ENCODE results near the gene ADAMTS16.

Gene ADAMTS16

GRCh38 chr5:5246736-5247135 lies 106.6 kb downstream of the ADAMTS16 start:
- DNase-seq = no peak

GRCh38 chr5:5250758-5251157 lies 110.6 kb downstream of the ADAMTS16 start:
- no peak for DNase-seq

GRCh38 chr5:5252106-5252505 lies 112.0 kb downstream of the ADAMTS16 start:
- DNase-seq = no peak

GRCh38 chr5:5257353-5257752 lies 117.2 kb downstream of the ADAMTS16 start:
- no peak for DNase-seq

- DNase-seq = no peak
Observed at GRCh38 chr5:5258564-5258963, 118.4 kb downstream of the ADAMTS16 start.

GRCh38 chr5:5264727-5265126 lies 124.6 kb downstream of the ADAMTS16 start:
- no peak for DNase-seq

- DNase-seq = no peak
Observed at GRCh38 chr5:5266297-5266696, 126.2 kb downstream of the ADAMTS16 start.

- DNase-seq = no peak
Observed at GRCh38 chr5:5270161-5270560, 130.0 kb downstream of the ADAMTS16 start.

- DNase-seq = no peak
Observed at GRCh38 chr5:5270958-5271785, 131.0 kb downstream of the ADAMTS16 start.

- no peak for DNase-seq
Observed at GRCh38 chr5:5271786-5272321, 131.7 kb downstream of the ADAMTS16 start.

- no peak for DNase-seq
Observed at GRCh38 chr5:5273398-5273797, 133.3 kb downstream of the ADAMTS16 start.

GRCh38 chr5:5273976-5274375 lies 133.8 kb downstream of the ADAMTS16 start:
- no peak for DNase-seq

GRCh38 chr5:5275211-5275610 lies 135.1 kb downstream of the ADAMTS16 start:
- no peak for DNase-seq

- no peak for DNase-seq
Observed at GRCh38 chr5:5276430-5276829, 136.3 kb downstream of the ADAMTS16 start.

GRCh38 chr5:5276951-5277517 lies 136.9 kb downstream of the ADAMTS16 start:
- no peak for DNase-seq

- no peak for DNase-seq
Observed at GRCh38 chr5:5278201-5278814, 138.2 kb downstream of the ADAMTS16 start.

- no peak for DNase-seq
Observed at GRCh38 chr5:5278815-5279381, 138.8 kb downstream of the ADAMTS16 start.

- DNase-seq = no peak
Observed at GRCh38 chr5:5285906-5286305, 145.8 kb downstream of the ADAMTS16 start.

GRCh38 chr5:5287419-5287818 lies 147.3 kb downstream of the ADAMTS16 start:
- DNase-seq = no peak

- DNase-seq = no peak
Observed at GRCh38 chr5:5288201-5288600, 148.1 kb downstream of the ADAMTS16 start.

- no peak for DNase-seq
Observed at GRCh38 chr5:5289537-5289936, 149.4 kb downstream of the ADAMTS16 start.

- DNase-seq = no peak
Observed at GRCh38 chr5:5290674-5291334, 150.7 kb downstream of the ADAMTS16 start.

- no peak for DNase-seq
Observed at GRCh38 chr5:5291357-5291756, 151.2 kb downstream of the ADAMTS16 start.
